HG03095 (cell line): Measurements from ENCODE around the gene PRKCI.
A peak's percentile ranks its signal among the peaks of the same experiment; 100 is the strongest.
"Not testable (repeated sequence)": the region's sequence is repeated elsewhere in the genome, so short reads cannot be mapped to it uniquely, and the experiment has no call there.

Source experiments
- ATAC-seq: cut with Tn5 transposase; IDR thresholded peaks from one replicate; pipeline ENCODE4 v1.9.1; 2021; ENCODE audit warnings: moderate library complexity; ENCODE audit not compliant: unreplicated experiment

The PRKCI gene

DNA sequence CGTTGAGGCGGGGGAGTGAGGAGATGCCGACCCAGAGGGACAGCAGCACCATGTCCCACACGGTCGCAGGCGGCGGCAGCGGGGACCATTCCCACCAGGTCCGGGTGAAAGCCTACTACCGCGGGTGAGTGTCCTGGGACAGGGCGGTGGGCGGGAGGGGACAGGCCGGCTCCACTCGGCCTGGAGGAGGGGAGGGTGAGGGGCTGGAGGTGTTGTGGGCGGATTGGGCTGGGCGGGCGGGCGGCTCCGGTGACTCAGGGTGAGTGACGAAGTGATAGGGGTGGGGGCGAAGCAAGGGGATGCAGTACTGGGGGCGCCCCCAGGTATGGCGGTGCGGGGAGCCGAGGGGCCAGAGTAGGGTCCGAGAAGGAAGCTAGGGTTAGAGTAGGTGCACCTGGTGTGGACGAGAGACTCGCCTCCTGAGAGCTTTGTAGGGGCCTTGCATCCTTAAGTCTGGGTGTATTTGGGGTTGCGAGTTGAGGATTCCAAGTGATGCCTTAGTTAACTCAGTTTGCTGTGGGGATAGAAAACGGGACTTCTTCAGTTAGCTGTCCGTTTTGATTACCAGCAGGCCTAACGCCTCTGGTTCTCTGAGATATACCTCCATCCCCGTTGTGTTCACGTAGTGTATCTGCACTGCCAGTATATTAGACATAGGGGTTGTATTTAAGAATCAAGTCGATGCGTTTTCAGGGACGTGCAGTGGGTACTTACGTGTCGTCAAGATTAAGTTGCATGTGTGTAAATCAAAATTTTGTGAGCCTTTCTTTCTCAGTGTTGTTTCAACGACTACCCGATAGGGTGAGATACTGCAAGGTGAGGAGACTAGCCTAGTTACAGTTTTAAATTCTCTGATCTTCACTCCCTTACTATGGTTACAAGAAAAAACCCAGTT is 670 bp downstream of the PRKCI start:
- peak; percentile 23 for ATAC-seq

- ATAC-seq, result no peak
These were observed 2.9 kb downstream of the PRKCI start for GRCh38 chr3:170225166-170225565.

DNA sequence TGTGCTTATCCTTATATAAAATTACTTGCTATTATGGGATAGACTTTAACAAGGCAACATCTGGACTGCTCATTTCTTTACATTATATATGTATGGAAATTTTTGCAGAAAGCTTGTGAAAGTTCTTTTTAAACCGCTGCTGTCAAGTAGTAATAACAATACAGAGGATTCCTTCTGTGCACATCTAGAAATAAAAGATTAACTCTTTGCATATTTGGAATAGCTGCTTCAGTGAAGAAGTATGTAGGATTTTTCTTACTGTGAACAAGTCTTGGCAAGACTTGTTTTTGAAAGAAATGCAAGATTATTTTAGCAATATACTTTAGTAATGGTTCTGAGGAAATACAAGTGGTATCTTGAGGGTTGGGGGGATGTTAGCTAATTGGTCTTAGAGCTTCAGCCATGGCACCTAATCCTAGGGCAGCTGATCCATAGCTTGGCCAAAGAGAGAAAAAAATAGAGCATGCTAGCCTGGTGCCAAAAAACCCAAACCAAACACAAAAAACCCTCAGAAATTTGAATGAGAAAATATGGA is 4.3 kb downstream of the PRKCI start:
- no peak for ATAC-seq

GRCh38 chr3:170228093-170228766 is 6.0 kb downstream of the PRKCI start:
- ATAC-seq, result no peak

- no peak for ATAC-seq
These were observed 10.0 kb downstream of the PRKCI start for GRCh38 chr3:170232266-170232665.

DNA sequence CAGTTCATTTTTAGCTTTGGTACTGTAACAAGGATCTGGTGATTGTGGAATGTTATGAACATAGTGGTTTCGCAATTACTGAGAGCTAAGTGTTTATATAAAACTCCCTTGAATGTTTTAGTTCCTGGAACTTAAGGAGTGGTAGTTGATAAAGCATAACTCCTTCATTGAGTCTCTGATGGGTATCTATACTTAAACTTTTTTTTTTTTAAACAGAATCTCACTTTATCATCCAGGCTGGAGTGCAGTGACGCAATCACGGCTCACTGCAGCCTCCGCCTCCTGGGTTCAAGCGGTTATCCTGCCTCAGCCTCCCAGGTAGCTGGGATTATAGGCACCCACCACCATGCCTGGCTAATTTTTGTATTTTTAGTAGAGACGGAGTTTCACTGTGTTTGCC is 11.3 kb downstream of the PRKCI start:
- no peak for ATAC-seq

DNA sequence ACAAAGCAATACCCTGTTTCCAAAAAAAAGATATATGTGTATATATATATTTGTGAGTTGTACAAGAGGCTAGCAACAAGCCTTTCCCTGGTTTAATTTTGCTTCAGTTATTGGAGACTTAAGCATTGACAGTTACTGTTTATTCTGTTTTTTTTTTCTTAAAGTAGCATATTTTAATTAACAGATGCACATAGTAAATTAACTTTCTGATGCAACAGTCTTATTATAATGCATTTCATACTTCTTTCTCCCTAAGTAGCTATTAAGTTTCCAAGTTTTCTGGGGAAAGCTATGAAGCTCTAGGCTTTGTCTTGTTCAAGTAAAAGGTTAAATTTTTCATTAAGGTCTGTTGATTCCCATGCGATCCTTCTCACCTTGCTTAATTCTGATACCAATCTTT is 17.9 kb downstream of the PRKCI start:
- ATAC-seq, result no peak

GRCh38 chr3:170240671-170241070 is 18.4 kb downstream of the PRKCI start:
- no peak for ATAC-seq

GRCh38 chr3:170244576-170244975 is 22.4 kb downstream of the PRKCI start:
- ATAC-seq, result no peak

GRCh38 chr3:170247875-170248274 is 25.7 kb downstream of the PRKCI start:
- no peak for ATAC-seq

DNA sequence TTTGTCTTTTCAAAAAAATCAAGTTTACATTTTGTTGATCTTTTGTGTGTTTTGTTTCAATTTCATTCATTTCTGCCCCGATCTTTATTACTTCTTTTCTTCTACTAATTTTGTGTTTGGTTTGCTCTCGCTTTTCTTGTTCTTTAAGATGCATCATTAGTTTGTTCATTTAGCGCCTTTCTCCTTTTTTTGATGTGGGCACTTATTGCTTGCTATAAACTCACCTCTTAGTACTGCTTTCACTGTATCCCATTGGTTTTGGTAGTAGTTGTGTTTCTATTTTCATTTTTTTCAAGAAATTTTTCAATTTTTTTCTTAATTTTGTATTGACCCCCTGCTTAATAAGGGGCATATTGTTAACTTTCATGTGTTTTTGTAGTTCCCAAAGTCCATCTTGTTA is 34.4 kb downstream of the PRKCI start:
- no peak for ATAC-seq

- ATAC-seq, result peak; percentile 68
These were observed 34.9 kb downstream of the PRKCI start for GRCh38 chr3:170257145-170257544.

- ATAC-seq, result no peak
These were observed 35.9 kb downstream of the PRKCI start for GRCh38 chr3:170258105-170258487.

GRCh38 chr3:170259907-170260306 is 37.7 kb downstream of the PRKCI start:
- ATAC-seq, result no peak

GRCh38 chr3:170267793-170268192 is 45.6 kb downstream of the PRKCI start:
- no peak for ATAC-seq

- ATAC-seq, result not testable (repeated sequence)
These were observed 47.5 kb downstream of the PRKCI start for GRCh38 chr3:170269673-170270254.

GRCh38 chr3:170270282-170270881 is 48.2 kb downstream of the PRKCI start:
- ATAC-seq, result no peak

DNA sequence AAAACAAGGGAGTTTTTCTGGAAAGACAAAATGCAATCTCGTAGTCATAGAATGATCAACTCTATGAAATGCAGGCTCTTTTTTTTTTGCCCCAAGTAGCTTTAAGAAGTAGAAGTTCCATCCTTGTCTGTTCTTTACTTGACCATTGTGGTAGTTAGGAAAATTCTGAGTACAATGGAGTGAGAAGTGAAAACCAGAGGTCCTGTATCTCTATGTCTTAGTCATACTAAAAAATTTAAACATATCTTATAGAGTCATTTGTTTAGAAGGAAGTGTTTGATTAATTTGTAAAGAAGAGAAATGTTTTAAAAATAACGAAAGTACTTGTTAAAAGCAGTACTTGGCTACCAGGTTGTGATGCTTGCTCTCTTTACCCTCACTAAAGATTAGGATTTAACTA is 52.4 kb downstream of the PRKCI start:
- no peak for ATAC-seq

DNA sequence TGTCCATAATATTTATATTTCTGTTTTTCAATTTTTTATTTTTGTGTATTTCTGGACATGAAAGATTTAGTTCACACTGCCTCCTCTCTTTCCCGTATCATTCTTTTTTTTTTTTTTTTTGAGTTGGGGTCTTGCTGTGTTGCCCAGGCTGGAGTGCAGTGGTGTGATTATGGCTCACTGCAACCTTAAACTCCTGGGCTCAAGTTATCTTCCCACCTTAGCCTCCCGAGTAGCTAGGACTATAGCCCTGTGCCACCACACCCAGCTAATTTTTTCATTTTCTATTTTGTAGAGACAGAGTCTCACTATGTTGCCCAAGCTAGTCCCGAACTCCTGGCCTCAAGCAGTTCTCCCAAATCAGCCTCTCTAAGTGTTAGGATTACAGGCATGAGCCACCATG is 53.6 kb downstream of the PRKCI start:
- ATAC-seq, result no peak

- ATAC-seq, result not testable (repeated sequence)
These were observed 55.1 kb downstream of the PRKCI start for GRCh38 chr3:170277311-170277710.

DNA sequence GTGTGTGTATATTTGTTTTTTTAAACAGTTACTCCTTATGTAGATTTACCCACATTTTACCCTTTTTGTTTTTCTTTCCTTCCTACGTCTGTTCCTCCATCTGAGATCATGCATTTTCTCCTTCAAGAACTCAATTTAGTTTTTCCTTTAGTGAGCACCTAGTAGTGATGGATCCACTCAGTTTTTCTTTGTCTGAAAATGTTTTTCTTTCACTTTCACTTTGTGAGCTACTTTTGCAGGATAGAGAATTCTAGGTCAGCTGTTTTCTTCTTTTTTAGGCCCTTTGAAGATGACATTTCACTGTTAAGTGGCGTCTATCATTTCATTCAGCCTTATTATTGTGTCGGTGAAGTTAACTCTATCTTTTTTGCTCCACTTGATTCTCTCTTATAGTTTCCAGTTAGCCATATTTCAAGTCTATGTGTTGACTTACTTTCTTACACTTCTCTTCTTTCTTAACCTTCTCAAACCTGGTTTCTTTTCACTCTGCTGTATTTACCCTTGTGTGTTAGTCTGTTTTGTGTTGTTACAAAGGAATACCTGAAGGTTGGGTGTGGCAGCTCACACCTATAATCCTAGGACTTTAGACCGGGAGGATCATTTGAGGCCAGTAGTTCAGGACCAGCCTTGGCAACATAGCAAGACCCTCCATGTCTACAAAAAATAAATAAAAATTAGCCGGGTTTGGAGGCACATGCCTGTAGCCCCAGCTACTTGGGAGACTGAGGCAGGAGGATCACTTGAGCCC is 55.8 kb downstream of the PRKCI start:
- ATAC-seq, result no peak
